WTC11 (cell line): ENCODE data around the gene ADAT3. TPM values are rescaled to one million over a fixed set of nuclear protein-coding genes. Genes with fewer than 3 reads are reported as not detected.

Experiments used
- ATAC-seq: fragments of 200-7000 bp; cut with Tn5 transposase; 2 replicates; pipeline ENCODE4 v1.10.0; 2021; ENCODE audit warnings: mild to moderate bottlenecking, moderate library complexity
- CTCF ChIA-PET: fragments of 300-600 bp; sonication (Branson Sonifier 250); formaldehyde crosslinking; loops from one replicate; lab custom pipeline; 2021; ENCODE audit warnings: antibody characterized with exemption; lab: Charles Lee
- POLR2A ChIA-PET: fragments of 350-600 bp; sonication (Branson Sonifier 250); formaldehyde crosslinking; loops from one replicate; lab custom pipeline; 2021; ENCODE audit warnings: antibody characterized with exemption; lab: Charles Lee
- DNase-seq: peaks from one replicate; pipeline ENCODE4 v3.0.0; 2021; ENCODE audit warnings: low spot score
- H3K27ac Mint-ChIP-seq: 2 replicates; pipeline ENCODE4 v1.8.0; 2021; ENCODE audit warnings: mixed read lengths
- H3K27me3 Mint-ChIP-seq: 2 replicates; pipeline ENCODE4 v1.8.0; 2021; ENCODE audit warnings: low read depth, mild to moderate bottlenecking, moderate library complexity, mixed read lengths
- H3K36me3 Mint-ChIP-seq: 2 replicates; pipeline ENCODE4 v1.8.0; 2021; ENCODE audit warnings: mixed read lengths
- H3K4me1 Mint-ChIP-seq: 2 replicates; pipeline ENCODE4 v1.8.0; 2022; ENCODE audit warnings: mixed read lengths
- H3K4me3 Mint-ChIP-seq: 2 replicates; pipeline ENCODE4 v1.8.0; 2021; ENCODE audit warnings: mild to moderate bottlenecking, moderate library complexity, mixed read lengths
- H3K9me3 Mint-ChIP-seq: 2 replicates; pipeline ENCODE4 v1.8.0; 2021; ENCODE audit warnings: mixed read lengths
- ESRRA ChIP-seq: sonication (generic); formaldehyde crosslinking; IDR thresholded peaks from 2 replicates; pipeline ENCODE4 v1.8.1; 2022; ENCODE audit warnings: mild to moderate bottlenecking, missing genetic modification reagents, borderline replicate concordance
- GABPB1 ChIP-seq: sonication (generic); formaldehyde crosslinking; IDR thresholded peaks from 2 replicates; pipeline ENCODE4 v1.8.1; 2023; ENCODE audit warnings: mild to moderate bottlenecking, missing genetic modification reagents
- NFYB ChIP-seq: sonication (generic); formaldehyde crosslinking; conservative IDR thresholded peaks from 2 replicates; pipeline ENCODE4 v1.8.0; 2022; ENCODE audit warnings: low read depth, missing genetic modification reagents
- RORB ChIP-seq: fragments of 250-450 bp; sonication (Bioruptor Pico); IDR thresholded peaks from 2 replicates; pipeline ENCODE4 v1.9.0; 2021; ENCODE audit warnings: mild to moderate bottlenecking
- SMAD3 ChIP-seq: sonication (generic); formaldehyde crosslinking; IDR thresholded peaks from 2 replicates; pipeline ENCODE4 v1.8.0; 2022; ENCODE audit warnings: missing genetic modification reagents, mild to moderate bottlenecking, borderline replicate concordance
- ZBTB21 ChIP-seq: sonication (generic); formaldehyde crosslinking; IDR thresholded peaks from 2 replicates; pipeline ENCODE4 v1.8.1; 2023; ENCODE audit warnings: mild to moderate bottlenecking, missing genetic modification reagents, borderline replicate concordance
- ZNF121 ChIP-seq: sonication (generic); formaldehyde crosslinking; IDR thresholded peaks from 2 replicates; pipeline ENCODE4 v1.8.0; 2023; ENCODE audit warnings: missing genetic modification reagents
- ZNF138 ChIP-seq: sonication (generic); formaldehyde crosslinking; conservative IDR thresholded peaks from 2 replicates; pipeline ENCODE4 v1.8.1; 2022; ENCODE audit warnings: mild to moderate bottlenecking, moderate library complexity, missing genetic modification reagents
- ZNF232 ChIP-seq: sonication (generic); formaldehyde crosslinking; IDR thresholded peaks from 2 replicates; pipeline ENCODE4 v1.8.0; 2022; ENCODE audit warnings: mild to moderate bottlenecking, missing genetic modification reagents
- total RNA-seq: library from RNA; stranded (reverse); gene quantifications from 3 replicates; pipeline ENCODE4 v1.2.3, GENCODE V29; 2021
- TF ChIP-seq, protein P1 (sequence below): sonication (generic); formaldehyde crosslinking; IDR thresholded peaks from 2 replicates; pipeline ENCODE4 v1.8.1; 2022; ENCODE audit warnings: mild to moderate bottlenecking, missing genetic modification reagents, moderate library complexity, borderline replicate concordance
- TF ChIP-seq, protein P2 (sequence below): sonication (generic); formaldehyde crosslinking; IDR thresholded peaks from 2 replicates; pipeline ENCODE4 v1.8.1; 2023; ENCODE audit warnings: mild to moderate bottlenecking, missing genetic modification reagents, moderate library complexity
- TF ChIP-seq, protein P3 (sequence below): sonication (generic); formaldehyde crosslinking; IDR thresholded peaks from 2 replicates; pipeline ENCODE4 v1.8.0; 2023; ENCODE audit warnings: missing genetic modification reagents
- TF ChIP-seq, protein P4 (sequence below): sonication (generic); formaldehyde crosslinking; IDR thresholded peaks from 2 replicates; pipeline ENCODE4 v1.8.0; 2022; ENCODE audit warnings: missing genetic modification reagents
- TF ChIP-seq, protein P5 (sequence below): fragments of 250-450 bp; sonication (Bioruptor Pico); IDR thresholded peaks from 2 replicates; pipeline ENCODE4 v1.9.0; 2021; ENCODE audit warnings: mild to moderate bottlenecking, borderline replicate concordance
- TF ChIP-seq, protein P6 (sequence below): sonication (generic); formaldehyde crosslinking; IDR thresholded peaks from 2 replicates; pipeline ENCODE4 v1.8.1; 2023; ENCODE audit warnings: mild to moderate bottlenecking, moderate library complexity, missing genetic modification reagents
- TF ChIP-seq, protein P7 (sequence below): fragments of 250-450 bp; sonication (Bioruptor Pico); IDR thresholded peaks from 2 replicates; pipeline ENCODE4 v1.9.0; 2021; ENCODE audit warnings: moderate library complexity, mild to moderate bottlenecking, inconsistent platforms, borderline replicate concordance
- TF ChIP-seq, protein P8 (sequence below): sonication (generic); formaldehyde crosslinking; IDR thresholded peaks from 2 replicates; pipeline ENCODE4 v1.8.0; 2023; ENCODE audit warnings: mild to moderate bottlenecking, missing genetic modification reagents

ADAT3 gene
- total RNA-seq, 1 experiment from 2014 or later: 20.3 TPM

DNA sequence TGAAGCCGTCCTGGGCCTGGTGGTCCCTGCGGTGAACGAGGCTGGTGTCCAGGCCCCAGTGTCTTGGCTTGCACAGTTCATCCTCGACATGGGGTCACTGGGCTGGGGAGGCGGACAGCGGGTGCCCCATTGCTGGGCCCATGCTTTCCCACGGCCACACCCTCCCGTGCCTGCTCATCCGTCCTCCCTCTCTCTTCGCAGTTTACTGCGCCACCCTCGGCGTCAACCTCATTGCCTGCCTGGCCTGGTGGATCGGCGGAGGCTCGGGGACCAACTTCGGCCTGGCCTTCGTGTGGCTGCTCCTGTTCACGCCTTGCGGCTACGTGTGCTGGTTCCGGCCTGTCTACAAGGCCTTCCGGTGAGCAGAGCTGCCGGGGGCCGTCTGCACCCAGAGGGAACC, 12.7 kb downstream of the ADAT3 start:
- Mint-ChIP-seq H3K27me3 (no peaks in the 10 kb centered on the region), H3K4me1 (no peaks in the 10 kb centered on the region), H3K4me3 (no peak overlapping the region), H3K27ac (no peak overlapping the region), H3K36me3 (peaks cover 33% of the 10 kb centered on the region), H3K9me3 (no peaks in the 10 kb centered on the region)
- CTCF ChIA-PET: interaction anchor here (0.9 kb wide), 1 partner anchor 98 kb away, joined by 3 read pairs; the partner anchor contains the start of gene BTBD2
- TF ChIP-seq, protein P1, sequence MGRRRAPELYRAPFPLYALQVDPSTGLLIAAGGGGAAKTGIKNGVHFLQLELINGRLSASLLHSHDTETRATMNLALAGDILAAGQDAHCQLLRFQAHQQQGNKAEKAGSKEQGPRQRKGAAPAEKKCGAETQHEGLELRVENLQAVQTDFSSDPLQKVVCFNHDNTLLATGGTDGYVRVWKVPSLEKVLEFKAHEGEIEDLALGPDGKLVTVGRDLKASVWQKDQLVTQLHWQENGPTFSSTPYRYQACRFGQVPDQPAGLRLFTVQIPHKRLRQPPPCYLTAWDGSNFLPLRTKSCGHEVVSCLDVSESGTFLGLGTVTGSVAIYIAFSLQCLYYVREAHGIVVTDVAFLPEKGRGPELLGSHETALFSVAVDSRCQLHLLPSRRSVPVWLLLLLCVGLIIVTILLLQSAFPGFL (CRISPR knock-in tag): no peak
- no peak for TF ChIP-seq SMAD3
- TF ChIP-seq, protein P2, sequence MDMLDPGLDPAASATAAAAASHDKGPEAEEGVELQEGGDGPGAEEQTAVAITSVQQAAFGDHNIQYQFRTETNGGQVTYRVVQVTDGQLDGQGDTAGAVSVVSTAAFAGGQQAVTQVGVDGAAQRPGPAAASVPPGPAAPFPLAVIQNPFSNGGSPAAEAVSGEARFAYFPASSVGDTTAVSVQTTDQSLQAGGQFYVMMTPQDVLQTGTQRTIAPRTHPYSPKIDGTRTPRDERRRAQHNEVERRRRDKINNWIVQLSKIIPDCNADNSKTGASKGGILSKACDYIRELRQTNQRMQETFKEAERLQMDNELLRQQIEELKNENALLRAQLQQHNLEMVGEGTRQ (CRISPR knock-in tag): no peak
- TF ChIP-seq RORB: no peak
- no peak for TF ChIP-seq ZBTB21 (CRISPR knock-in tag)
- no peak for TF ChIP-seq GABPB1 (CRISPR knock-in tag)
- TF ChIP-seq ESRRA (CRISPR knock-in tag): no peak
- TF ChIP-seq ZNF232 (CRISPR knock-in tag): no peak
- TF ChIP-seq, protein P3, sequence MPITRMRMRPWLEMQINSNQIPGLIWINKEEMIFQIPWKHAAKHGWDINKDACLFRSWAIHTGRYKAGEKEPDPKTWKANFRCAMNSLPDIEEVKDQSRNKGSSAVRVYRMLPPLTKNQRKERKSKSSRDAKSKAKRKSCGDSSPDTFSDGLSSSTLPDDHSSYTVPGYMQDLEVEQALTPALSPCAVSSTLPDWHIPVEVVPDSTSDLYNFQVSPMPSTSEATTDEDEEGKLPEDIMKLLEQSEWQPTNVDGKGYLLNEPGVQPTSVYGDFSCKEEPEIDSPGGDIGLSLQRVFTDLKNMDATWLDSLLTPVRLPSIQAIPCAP: no peak
- TF ChIP-seq, protein P4, sequence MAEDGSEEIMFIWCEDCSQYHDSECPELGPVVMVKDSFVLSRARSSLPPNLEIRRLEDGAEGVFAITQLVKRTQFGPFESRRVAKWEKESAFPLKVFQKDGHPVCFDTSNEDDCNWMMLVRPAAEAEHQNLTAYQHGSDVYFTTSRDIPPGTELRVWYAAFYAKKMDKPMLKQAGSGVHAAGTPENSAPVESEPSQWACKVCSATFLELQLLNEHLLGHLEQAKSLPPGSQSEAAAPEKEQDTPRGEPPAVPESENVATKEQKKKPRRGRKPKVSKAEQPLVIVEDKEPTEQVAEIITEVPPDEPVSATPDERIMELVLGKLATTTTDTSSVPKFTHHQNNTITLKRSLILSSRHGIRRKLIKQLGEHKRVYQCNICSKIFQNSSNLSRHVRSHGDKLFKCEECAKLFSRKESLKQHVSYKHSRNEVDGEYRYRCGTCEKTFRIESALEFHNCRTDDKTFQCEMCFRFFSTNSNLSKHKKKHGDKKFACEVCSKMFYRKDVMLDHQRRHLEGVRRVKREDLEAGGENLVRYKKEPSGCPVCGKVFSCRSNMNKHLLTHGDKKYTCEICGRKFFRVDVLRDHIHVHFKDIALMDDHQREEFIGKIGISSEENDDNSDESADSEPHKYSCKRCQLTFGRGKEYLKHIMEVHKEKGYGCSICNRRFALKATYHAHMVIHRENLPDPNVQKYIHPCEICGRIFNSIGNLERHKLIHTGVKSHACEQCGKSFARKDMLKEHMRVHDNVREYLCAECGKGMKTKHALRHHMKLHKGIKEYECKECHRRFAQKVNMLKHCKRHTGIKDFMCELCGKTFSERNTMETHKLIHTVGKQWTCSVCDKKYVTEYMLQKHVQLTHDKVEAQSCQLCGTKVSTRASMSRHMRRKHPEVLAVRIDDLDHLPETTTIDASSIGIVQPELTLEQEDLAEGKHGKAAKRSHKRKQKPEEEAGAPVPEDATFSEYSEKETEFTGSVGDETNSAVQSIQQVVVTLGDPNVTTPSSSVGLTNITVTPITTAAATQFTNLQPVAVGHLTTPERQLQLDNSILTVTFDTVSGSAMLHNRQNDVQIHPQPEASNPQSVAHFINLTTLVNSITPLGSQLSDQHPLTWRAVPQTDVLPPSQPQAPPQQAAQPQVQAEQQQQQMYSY (CRISPR knock-in tag): no peak
- TF ChIP-seq, protein P5, sequence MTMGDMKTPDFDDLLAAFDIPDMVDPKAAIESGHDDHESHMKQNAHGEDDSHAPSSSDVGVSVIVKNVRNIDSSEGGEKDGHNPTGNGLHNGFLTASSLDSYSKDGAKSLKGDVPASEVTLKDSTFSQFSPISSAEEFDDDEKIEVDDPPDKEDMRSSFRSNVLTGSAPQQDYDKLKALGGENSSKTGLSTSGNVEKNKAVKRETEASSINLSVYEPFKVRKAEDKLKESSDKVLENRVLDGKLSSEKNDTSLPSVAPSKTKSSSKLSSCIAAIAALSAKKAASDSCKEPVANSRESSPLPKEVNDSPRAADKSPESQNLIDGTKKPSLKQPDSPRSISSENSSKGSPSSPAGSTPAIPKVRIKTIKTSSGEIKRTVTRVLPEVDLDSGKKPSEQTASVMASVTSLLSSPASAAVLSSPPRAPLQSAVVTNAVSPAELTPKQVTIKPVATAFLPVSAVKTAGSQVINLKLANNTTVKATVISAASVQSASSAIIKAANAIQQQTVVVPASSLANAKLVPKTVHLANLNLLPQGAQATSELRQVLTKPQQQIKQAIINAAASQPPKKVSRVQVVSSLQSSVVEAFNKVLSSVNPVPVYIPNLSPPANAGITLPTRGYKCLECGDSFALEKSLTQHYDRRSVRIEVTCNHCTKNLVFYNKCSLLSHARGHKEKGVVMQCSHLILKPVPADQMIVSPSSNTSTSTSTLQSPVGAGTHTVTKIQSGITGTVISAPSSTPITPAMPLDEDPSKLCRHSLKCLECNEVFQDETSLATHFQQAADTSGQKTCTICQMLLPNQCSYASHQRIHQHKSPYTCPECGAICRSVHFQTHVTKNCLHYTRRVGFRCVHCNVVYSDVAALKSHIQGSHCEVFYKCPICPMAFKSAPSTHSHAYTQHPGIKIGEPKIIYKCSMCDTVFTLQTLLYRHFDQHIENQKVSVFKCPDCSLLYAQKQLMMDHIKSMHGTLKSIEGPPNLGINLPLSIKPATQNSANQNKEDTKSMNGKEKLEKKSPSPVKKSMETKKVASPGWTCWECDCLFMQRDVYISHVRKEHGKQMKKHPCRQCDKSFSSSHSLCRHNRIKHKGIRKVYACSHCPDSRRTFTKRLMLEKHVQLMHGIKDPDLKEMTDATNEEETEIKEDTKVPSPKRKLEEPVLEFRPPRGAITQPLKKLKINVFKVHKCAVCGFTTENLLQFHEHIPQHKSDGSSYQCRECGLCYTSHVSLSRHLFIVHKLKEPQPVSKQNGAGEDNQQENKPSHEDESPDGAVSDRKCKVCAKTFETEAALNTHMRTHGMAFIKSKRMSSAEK (CRISPR knock-in tag): no peak
- no peak for TF ChIP-seq ZNF138 (CRISPR knock-in tag)
- TF ChIP-seq, protein P6, sequence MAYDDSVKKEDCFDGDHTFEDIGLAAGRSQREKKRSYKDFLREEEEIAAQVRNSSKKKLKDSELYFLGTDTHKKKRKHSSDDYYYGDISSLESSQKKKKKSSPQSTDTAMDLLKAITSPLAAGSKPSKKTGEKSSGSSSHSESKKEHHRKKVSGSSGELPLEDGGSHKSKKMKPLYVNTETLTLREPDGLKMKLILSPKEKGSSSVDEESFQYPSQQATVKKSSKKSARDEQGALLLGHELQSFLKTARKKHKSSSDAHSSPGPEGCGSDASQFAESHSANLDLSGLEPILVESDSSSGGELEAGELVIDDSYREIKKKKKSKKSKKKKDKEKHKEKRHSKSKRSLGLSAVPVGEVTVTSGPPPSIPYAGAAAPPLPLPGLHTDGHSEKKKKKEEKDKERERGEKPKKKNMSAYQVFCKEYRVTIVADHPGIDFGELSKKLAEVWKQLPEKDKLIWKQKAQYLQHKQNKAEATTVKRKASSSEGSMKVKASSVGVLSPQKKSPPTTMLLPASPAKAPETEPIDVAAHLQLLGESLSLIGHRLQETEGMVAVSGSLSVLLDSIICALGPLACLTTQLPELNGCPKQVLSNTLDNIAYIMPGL (CRISPR knock-in tag): no peak
- no peak for TF ChIP-seq ZNF121 (CRISPR knock-in tag)
- no peak for TF ChIP-seq NFYB (CRISPR knock-in tag)
- TF ChIP-seq, protein P7, sequence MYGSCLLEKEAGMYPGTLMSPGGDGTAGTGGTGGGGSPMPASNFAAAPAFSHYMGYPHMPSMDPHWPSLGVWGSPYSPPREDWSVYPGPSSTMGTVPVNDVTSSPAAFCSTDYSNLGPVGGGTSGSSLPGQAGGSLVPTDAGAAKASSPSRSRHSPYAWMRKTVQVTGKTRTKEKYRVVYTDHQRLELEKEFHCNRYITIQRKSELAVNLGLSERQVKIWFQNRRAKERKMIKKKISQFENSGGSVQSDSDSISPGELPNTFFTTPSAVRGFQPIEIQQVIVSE (CRISPR knock-in tag): no peak
- TF ChIP-seq, protein P8, sequence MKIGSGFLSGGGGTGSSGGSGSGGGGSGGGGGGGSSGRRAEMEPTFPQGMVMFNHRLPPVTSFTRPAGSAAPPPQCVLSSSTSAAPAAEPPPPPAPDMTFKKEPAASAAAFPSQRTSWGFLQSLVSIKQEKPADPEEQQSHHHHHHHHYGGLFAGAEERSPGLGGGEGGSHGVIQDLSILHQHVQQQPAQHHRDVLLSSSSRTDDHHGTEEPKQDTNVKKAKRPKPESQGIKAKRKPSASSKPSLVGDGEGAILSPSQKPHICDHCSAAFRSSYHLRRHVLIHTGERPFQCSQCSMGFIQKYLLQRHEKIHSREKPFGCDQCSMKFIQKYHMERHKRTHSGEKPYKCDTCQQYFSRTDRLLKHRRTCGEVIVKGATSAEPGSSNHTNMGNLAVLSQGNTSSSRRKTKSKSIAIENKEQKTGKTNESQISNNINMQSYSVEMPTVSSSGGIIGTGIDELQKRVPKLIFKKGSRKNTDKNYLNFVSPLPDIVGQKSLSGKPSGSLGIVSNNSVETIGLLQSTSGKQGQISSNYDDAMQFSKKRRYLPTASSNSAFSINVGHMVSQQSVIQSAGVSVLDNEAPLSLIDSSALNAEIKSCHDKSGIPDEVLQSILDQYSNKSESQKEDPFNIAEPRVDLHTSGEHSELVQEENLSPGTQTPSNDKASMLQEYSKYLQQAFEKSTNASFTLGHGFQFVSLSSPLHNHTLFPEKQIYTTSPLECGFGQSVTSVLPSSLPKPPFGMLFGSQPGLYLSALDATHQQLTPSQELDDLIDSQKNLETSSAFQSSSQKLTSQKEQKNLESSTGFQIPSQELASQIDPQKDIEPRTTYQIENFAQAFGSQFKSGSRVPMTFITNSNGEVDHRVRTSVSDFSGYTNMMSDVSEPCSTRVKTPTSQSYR: no peak
- DNase-seq (no peak), ATAC-seq (no peak)
- POLR2A ChIA-PET: no interaction called here
